NCI-H2227 (cell line): ENCODE results near the gene LGSN.
"Not testable (repeated sequence)": the region's sequence is repeated elsewhere in the genome, so short reads cannot be mapped to it uniquely, and the experiment has no call there.

Experiments
- DNase-seq: peaks from one replicate; lab custom pipeline; 2025; ENCODE audit not compliant: unreplicated experiment; lab: John Stamatoyannopoulos, UW

The LGSN gene, protein sequence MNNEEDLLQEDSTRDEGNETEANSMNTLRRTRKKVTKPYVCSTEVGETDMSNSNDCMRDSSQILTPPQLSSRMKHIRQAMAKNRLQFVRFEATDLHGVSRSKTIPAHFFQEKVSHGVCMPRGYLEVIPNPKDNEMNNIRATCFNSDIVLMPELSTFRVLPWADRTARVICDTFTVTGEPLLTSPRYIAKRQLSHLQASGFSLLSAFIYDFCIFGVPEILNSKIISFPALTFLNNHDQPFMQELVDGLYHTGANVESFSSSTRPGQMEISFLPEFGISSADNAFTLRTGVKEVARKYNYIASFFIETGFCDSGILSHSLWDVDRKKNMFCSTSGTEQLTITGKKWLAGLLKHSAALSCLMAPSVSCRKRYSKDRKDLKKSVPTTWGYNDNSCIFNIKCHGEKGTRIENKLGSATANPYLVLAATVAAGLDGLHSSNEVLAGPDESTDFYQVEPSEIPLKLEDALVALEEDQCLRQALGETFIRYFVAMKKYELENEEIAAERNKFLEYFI

DNA sequence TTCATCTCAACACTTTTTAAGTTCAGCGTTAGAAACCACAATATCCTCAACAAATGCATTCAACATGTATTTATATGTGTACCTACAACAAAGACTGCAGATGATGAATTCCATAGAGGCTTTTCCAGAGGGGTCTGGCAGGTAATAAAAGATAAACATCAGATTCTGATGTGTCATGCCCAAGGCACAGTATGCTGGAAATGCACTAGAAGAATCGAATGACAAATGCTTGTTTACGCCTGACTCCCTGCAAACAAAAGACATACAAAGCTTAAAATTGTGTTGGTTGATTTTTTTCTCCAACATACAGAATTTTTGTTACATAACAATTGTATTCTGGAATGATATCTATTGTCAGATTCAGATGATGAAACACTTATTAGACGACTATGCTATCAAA is at the start of gene LGSN:
TSS of gene LGSN (minus strand) at position 45 of the 400 bp plus-strand sequence. CDS start at position 5, 40 bp downstream.
- DNase-seq, result no peak

DNA sequence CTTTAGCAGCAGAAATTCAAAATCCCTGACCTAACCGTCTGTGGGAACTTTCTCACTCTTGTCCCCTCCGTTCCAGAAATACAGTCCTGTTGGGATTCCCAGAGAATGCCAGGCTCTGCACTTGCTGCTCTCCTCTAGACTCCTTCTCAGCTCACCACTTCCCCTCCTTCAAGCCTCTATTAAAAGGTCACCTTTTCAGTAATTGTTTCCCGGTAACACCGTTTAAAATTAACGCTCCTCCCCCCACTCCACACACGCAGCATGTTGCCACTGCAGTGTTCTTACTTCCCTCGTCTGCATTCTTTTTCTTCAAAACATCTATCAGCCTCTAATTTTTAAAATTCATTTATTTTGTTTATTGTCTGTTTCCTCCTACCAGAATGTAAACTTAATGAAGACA is 48.6 kb upstream of the LGSN start:
- no peak for DNase-seq

DNA sequence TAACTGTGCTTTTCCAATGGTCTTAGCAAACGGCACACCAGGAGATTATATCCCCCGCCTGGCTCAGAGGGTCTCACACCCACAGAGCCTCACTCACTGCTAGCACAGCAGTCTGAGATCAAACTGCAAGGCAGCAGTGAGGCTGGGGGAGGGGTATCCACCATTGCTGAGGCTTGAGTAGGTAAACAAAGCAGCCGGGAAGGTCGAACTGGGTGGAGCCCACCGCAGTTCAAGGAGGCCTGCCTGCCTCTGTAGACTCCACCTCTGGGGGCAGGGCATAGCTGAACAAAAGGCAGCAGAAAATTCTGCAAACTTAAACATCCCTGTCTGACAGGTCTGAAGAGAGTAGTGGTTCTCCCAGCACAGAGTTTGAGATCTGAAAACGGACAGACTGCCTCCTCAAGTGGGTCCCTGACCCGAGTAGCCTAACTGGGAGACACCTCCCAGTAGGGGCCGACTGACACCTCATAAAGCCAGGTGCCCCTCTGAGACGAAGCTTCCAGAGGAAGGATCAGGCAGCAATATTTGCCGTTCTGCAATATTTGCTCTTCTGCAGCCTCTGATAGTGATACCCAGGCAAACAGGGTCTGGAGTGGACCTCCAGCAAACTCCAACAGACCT is 42.8 kb upstream of the LGSN start:
- DNase-seq, result not testable (repeated sequence)

DNA sequence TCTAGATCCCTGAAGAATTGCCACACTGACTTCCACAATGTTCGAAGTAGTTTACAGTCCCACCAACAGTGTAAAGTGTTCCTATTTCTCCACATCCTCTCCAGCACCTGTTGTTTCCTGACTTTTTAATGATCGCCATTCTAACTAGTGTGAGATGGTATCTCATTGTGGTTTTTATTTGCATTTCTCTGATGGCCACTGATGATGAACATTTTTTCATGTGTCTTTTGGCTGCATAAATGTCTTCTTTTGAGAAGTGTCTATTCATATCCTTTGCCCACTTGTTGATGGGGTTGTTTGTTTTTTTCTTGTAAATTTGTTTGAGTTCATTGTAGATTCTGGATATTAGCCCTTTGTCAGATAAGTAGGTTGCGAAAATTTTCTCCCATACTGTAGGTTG is 37.6 kb upstream of the LGSN start:
- not testable (repeated sequence) for DNase-seq

DNA sequence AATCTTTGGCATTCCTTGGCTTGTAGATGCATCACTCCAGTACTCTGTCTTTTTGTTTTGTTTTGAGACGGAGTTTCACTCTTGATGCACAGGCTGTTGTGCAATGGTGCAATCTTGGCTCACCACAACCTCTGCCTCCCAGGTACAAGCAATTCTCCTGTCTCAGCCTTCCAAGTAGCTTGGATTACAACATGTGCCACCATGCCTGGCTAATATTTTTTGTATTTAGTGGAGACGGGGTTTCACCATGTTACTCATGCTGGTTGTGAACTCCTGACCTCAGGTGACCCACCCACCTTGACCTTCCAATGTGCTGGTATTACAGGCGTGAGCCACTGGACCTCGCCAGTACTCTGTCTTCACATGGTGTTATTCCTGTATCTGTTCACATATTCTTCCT is 35.8 kb upstream of the LGSN start:
- DNase-seq, result no peak

DNA sequence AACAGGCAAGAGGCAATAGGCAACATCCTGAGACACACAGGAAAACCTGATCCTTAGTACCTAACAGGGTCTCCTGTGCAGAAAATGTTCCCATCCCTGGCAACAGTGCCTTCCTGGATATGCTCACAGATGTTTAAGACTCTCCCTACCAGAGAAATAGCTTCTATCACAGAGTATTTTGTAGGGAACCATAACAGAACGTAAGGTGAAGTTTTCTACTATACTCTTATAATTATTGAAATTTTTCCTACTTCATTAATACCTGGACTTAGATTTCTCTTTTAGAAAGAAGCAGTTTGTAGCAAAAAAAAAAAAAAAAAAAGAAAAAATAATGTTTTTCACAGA is 33.5 kb upstream of the LGSN start:
- DNase-seq, result no peak

DNA sequence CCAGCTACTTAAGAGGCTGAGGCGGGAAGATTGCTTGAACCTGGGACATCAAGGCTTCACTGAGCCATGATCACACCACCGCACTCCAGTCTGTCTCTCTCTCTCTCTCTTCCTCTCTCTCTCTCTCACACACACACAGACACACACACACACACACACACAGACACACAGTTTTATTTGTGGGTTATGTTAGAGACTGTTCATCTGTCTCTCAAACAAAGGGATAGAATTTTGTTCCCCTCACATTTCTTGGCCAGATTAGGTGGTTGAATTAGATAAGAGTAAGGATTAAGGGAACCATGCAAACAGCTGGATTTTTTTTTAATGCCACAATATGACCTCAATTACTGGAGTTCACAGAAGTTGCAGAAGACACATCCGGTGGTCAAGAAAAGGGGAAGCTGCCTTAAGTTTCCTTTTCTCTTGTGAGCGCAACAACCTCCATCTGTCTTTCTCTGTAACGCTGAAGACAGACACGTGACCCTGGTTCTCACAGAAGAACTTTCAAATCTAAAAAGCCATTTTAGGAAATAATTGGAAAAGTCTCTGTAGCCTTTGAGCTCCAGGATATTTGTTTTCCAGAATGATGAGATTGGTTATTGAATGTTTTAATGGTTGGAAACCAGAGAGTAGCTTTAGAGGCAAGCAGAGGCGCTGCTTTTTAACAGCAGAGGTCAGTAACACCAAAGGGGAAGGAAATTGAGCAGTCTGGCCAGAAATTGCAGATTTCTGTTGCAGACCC is 32.9 kb upstream of the LGSN start:
- peak; percentile 7 for DNase-seq

DNA sequence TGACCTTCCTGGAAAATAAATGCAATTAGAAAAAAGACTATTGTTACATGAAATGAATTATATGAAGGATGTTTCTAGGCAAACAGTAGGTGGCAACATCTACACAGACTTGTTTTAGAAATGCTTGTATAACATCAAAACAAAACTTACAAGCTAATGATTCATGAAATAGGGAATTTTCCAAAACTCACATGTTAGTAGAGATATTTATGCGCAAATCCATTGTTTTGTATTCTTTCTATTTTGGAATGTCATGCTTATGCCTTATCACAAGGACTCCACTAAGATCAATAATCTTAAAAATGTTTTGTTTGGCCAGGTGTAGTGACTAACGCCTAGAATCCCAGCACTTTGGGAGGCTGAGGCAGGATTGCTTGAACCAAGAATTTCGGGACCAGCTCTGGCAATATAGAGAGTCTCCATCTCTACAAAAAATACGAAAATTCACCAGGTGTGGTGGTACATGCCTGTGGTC is 32.3 kb upstream of the LGSN start:
- DNase-seq, result no peak

DNA sequence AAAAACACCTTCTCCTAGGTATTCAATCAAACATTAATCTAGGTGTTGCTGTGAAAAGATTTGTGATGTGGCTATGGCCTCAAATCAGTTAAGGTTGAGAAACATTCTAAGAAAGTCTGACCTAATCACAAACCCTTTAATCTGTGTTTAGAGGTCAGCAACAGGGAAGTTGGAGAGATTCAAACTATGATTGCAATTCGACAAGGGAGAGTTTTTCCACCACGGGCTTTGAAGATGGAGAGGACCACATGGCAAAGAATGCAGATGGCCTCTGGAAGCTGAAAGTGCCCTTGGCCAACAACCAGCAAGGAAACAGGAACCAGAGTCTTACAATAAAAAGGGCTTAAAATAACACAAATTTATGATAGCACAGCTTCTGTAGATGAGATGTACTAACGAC is 29.6 kb upstream of the LGSN start:
- DNase-seq, result no peak

DNA sequence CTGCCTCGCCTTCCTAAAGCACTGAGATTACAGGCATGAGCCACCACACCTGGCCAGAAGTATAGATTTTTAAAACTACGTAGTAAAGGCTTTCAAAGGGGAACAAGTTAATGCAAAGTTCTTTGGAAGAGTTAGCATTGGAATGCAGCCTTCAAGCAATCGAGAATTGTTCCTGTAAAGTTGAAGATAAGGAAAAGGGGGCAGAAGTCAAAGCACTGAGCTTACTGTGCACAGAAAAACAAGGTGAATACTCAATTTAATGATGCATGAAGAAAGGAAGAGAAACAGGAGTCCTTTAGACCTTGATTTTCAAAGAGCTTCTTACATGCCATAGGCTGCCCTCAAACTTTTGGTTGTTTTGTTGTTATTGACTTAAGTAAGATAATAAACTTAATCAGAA is 29.1 kb upstream of the LGSN start:
- no peak for DNase-seq

DNA sequence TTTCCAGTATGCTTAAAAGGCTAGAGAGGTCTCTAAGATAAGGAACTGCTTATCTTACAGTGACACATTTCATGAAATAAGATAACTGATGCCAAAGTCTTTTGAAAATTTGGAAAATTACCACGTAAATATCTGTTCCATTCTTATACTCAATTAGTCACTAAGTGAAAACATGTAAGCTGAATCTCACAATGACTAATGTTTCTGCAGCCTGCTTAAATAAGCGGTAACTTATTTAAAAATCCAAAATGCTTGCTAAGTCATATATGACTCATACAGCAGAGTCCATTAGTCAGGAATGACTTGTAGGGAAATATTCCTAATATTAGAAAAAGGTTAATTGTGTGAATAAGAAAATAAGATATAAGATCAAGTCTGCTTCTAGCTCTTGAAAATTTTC is 27.8 kb upstream of the LGSN start:
- no peak for DNase-seq

DNA sequence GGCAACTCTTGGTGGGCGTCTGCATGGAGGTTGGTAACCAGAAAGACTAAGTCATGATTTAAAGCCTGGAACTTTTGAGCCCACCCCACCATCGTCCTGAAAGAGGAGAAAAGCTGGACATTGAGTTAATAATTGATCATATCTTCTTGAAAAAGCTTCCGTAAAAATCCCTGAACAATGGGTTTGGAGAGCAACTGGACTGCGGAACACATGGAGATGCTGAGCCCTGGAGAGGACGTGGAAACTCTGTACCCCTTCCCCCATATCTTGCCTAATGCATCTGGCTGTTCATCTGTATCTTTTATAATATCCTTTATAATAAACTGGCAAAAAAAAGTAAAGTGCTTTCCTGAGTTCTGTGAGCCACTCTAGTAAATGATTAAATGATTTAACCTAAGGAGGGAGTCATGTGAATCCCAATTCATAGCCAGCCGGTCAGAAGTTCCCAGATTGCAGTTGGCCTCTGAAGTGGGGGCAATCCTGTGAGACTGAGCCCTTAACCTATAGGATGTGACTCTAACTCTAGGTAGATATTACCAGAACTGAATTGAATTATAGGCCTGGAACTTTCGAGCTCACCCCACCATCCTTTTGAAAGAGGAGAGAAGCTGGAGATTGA is 26.5 kb upstream of the LGSN start:
- no peak for DNase-seq

DNA sequence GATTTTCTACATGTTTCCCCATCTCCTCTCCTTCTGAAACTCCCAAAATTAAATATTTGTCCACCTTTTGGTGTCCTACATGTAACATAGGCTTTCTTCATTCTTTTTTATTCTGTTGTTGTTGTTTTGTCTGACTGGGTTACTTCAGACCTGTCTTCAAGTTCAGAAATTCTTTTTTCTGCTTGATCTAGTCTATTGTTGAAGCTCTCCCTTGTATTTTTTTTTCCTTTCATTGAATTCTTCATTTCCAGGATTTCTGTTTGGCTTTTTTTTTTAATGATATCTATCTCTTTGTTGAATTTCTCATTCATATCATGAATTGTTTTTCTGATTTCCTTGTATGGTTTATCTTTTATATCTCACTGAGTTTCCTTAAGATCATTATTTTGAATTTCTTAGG is 20.6 kb upstream of the LGSN start:
- DNase-seq, result no peak

DNA sequence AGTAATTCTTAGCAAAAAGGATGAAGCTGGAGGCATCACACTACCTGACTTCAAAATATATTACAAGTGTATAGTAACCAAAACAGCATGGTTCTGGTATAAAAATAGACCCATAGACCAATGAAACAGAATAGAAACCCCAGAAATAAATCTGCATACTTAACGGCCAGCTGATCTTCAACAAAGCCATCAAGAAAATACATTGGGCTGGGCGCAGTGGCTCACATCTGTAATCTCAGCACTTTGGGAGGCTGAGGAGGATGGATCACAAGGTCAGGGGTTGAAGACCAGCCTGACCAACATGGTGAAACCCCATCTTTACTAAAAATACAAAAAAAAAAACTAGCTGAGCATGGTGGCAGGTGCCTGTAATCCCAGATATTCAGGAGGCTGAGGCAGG is 14.9 kb upstream of the LGSN start:
- DNase-seq, result not testable (repeated sequence)

DNA sequence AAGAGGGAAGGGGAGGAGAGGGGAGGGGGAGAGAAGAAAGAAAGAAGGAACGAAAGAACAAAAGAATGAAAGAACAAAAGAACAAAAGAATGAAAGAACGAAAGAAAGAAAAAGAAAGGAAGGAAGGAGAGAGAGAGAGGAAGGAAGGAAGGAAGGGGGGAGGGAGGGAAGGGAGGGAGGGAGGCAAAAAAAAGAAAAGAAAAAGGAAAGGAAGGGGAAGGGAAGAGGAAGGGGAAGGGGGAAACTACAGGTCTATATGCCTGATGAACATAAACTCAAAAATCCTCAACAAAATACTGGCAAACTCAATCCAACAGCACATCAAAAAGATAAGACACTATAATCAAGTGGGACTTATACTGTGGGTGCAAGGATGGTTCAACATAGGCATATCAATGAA is 13.7 kb upstream of the LGSN start:
- DNase-seq, result no peak

DNA sequence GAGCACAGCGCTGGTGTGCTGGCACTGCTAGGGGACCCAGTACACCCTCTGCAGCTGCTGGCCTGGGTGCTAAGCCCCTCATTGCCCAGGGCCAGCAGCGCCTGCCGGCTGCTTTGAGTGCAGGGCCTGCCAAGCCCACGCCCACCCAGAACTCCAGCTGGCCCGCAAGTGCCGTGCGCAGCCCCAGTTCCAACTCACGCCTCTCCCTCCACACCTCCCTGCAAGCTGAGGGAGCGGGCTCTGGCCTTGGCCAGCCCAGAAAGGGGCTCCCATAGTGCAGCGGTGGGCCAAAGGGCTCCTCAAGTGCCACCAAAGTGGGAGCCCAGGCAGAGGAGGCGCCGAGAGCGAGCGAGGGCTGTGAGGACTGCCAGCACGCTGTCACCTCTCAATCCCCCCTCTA is 6.8 kb upstream of the LGSN start:
- not testable (repeated sequence) for DNase-seq

DNA sequence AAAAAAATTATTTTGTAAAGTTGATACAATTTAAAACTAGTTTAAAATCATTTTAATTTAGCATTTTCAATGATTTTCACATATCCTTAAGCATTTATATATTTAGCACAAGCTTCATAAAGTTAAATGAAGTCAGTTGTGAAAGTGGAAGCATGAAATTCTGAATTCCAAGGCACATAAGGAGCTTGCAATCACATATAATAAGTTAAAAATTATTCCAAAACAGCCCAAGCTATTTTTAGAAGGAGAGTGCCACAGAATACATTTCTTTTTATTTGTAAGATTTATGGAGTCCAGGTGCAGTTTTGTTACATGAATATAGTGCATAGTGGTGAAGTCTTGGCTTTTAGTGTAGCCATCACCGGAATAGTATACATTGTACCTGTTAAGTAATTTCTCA is 3.2 kb upstream of the LGSN start:
- DNase-seq, result no peak

DNA sequence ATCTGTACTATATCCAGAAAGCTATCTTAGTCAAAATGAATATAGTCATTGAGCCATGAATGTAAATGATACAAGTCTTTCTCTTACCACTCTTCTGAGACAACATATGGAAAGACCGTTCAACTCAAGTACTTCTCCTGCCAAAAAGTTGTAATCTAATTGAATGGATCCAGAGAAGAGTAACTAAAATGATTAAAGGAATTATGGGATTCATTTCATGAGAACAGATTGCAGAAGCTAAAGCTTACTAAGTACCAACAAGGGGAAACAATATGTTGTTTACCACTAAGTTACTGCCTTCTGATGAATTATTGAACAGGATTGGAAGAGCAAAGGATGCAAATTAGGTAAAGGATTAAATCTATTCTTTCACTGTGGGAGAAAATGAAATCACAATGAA is 2.0 kb upstream of the LGSN start:
- no peak for DNase-seq

DNA sequence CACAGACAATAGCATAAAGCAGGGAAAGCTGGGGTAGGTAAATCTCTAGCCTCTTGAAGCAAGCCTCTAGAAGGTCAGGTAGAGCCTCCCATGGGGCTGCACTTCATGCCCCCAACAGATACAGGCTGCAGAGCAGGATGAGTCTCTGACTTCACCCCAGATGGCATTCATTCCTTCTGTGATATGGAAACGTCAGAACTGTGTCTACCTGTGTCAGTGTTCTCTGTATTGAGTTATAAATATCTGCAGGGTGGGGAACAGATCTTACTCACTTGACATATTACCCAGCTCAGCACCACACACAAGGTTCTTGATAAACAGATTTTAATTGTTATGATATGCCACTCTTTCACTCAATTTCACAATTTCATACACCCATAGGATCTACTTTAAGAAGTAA is 2.1 kb downstream of the LGSN start:
- no peak for DNase-seq

DNA sequence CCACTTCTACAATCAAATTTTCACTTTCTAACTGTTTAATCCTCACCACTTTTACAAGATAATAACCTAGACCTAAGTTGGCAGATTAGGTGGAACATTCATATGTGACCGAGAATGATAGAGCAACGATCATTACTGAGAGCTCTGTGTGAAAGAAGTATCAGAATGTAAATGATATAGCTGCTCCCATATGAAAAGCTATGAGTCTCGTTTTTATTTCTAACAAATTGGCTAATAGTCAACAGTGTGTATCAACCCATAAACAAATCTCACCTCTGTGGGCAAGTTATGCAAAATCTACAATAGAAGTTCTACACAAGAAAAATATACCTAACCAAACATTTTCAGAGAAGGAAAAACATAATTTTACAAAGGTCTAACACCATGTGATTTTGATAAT is 3.7 kb downstream of the LGSN start:
- DNase-seq, result no peak

DNA sequence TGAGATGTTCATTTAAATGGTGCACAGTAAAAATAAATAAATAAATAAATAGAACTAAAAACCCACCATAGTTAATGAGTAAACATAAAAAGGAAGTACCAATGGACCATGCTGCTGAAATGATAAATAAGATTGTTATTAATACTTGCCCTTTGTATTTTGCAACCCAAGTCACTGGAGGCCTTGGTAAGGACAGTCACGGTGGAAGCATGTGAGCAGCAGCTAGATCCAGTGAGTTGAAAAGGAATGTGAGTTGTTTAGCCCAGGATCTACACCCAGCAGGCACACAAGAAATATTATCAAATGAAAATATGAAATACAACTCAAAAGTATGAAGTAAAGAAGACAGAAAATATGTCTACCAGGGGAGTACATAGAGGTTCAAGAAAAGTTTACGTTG is 6.7 kb downstream of the LGSN start:
- no peak for DNase-seq
